Aorta (tissue), 5 donors: ENCODE data around the gene CMSS1. TPM values are rescaled to one million over a fixed set of nuclear protein-coding genes. Genes with fewer than 3 reads are reported as not detected.
A peak's percentile ranks its signal among the peaks of the same experiment; 100 is the strongest.

Experiments
- ATAC-seq: fragments of 200-7000 bp; cut with Tn5 transposase; one replicate; pipeline ENCODE4 v1.9.1; 2022; ENCODE audit warnings: moderate library complexity; ENCODE audit not compliant: low FRiP score
- DNase-seq, 2 donors: peaks; one replicate each; pipeline ENCODE4 v3.0.0-alpha.2; 2020
- H3K27ac ChIP-seq, 2 donors: one replicate each; pipeline ENCODE4 v1.5.1; 2013; ENCODE audit warnings: low read length in 2 of 2, mild to moderate bottlenecking in 2 of 2, moderate library complexity in 2 of 2, control low read depth in 1 of 2, inconsistent platforms in 1 of 2, low read depth in 1 of 2
- H3K27me3 ChIP-seq, 2 donors: one replicate each; pipeline ENCODE4 v1.6.1; 2013; ENCODE audit warnings: control low read depth in 1 of 2, low read length in 1 of 2, mild to moderate bottlenecking in 1 of 2, moderate library complexity in 1 of 2; ENCODE audit not compliant: insufficient read depth in 2 of 2, control insufficient read depth in 1 of 2
- H3K36me3 ChIP-seq, 2 donors: one replicate each; pipeline ENCODE4 v1.6.1; 2013; ENCODE audit warnings: control low read depth in 1 of 2, low read length in 1 of 2, mild to moderate bottlenecking in 1 of 2; ENCODE audit not compliant: insufficient read depth in 2 of 2, control insufficient read depth in 1 of 2
- H3K4me1 ChIP-seq, 2 donors: one replicate each; pipeline ENCODE4 v1.6.1; 2013; ENCODE audit warnings: low read length in 2 of 2, control low read depth in 1 of 2, mild to moderate bottlenecking in 1 of 2, moderate library complexity in 1 of 2; ENCODE audit not compliant: insufficient read depth in 2 of 2, control insufficient read depth in 1 of 2
- H3K4me3 ChIP-seq, 2 donors: one replicate each; pipeline ENCODE4 v1.5.1; 2013; ENCODE audit warnings: low read length in 2 of 2, control low read depth in 1 of 2, mild to moderate bottlenecking in 1 of 2
- H3K9me3 ChIP-seq: one replicate; pipeline ENCODE4 v1.6.1; 2013; ENCODE audit warnings: mild to moderate bottlenecking, low read length; ENCODE audit not compliant: control insufficient read depth
- WGBS, 2 donors: extraction: QIAGEN DNeasy Blood & Tissue Kit; methylation state at CpG; one replicate each; pipeline ENCODE4 v1.1.7; 2013; 5-methylcytosine and 5-hydroxymethylcytosine counted together
- intact Hi-C, 2 donors: fragments of 100-400 bp; cut with DNase I; formaldehyde crosslinking; loops; one replicate each; pipeline versions ENCODE4 v1.14.2 to v1.15.0; 2022
- polyA plus RNA-seq, 2 donors: library from polyadenylated mRNA; stranded (reverse); fragments of 200-250 nt; gene quantifications; one replicate each; pipeline ENCODE4 v1.2.3, GENCODE V29; 2013
- total RNA-seq, 2 donors: library from RNA; stranded (reverse); fragmentation: NEBNext Ultra II Directional; extraction: Animal tissue kit (Norgen Biotek cat#: 25700); gene quantifications; one replicate each; pipeline ENCODE4 v1.2.1, GENCODE V29; 2021
- donor health status: healthy with polysubstance abuse.
- donor health status: Bipolar disorder and iron deficiency.
- donor health status: DM: no; HTN: no; CAD: no.
- donor health status: DM: no; HTN: no; CAD: no.
- donor health status: DM: yes; HTN: yes; CAD: no.

The CMSS1 gene
- total and polyA plus RNA-seq, 4 donors = 21.3 to 36.3 (median 33.3) TPM

DNA sequence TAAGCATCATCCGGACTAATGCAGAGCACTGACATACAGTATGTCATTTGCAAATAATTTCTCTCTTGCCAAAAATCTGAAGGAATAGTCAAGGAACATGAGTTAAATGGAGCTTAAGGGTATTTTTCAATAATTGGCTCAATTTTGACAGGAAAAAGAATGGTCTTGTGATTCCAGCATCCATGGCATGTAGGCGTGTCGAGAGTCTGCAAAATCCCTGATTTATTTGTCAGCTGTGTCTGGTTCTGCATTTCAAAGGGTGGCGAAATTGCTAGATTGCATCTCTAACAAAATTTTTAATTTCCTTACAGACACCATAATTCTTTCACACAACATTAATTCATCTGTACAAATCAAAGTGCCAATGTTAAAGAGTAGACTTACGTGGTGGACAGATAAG lies 377.7 kb downstream of the CMSS1 start:
- Histone ChIP-seq H3K36me3 (no peaks in the 10 kb centered on the region), H3K4me1 (no peaks in the 10 kb centered on the region), H3K9me3 (no peaks in the 10 kb centered on the region), H3K27ac (no peak overlapping the region), H3K27me3 (no peaks in the 10 kb centered on the region), H3K4me3 (no peak overlapping the region)
- 96 to 97% methylated on average over 5 of the region's 5 CpGs for WGBS, 2 donors
- no peak for ATAC-seq
- DNase-seq = no peak
- intact Hi-C loops = no loop called here

DNA sequence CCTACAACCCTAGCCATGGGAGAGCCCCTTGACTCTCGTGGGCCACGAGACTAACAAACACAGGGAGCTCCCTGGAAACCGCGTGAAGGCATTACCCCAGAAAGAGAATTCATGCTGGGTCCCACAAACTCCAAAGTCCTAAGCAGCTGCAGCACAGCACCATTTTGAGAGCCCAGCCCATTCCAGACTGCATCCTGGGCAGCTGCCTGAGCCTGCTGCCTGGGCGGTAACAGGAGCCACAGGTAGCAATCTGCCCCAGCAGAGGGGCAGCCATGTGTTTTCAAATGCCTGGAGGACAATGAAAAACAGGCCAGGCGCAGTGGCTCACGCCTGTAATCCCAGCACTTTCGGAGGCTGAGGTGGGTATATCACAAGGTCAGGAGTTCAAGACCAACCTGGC lies 380.2 kb downstream of the CMSS1 start:
- DNase-seq = no peak
- WGBS, 2 donors = 92 to 93% methylated on average over 8 of the region's 8 CpGs
- Histone ChIP-seq H3K36me3 (no peaks in the 10 kb centered on the region), H3K4me1 (no peaks in the 10 kb centered on the region), H3K9me3 (no peaks in the 10 kb centered on the region), H3K27me3 (no peaks in the 10 kb centered on the region), H3K27ac (no peak overlapping the region), H3K4me3 (no peak overlapping the region)
- no peak for ATAC-seq
- intact Hi-C loops = no loop called here

DNA sequence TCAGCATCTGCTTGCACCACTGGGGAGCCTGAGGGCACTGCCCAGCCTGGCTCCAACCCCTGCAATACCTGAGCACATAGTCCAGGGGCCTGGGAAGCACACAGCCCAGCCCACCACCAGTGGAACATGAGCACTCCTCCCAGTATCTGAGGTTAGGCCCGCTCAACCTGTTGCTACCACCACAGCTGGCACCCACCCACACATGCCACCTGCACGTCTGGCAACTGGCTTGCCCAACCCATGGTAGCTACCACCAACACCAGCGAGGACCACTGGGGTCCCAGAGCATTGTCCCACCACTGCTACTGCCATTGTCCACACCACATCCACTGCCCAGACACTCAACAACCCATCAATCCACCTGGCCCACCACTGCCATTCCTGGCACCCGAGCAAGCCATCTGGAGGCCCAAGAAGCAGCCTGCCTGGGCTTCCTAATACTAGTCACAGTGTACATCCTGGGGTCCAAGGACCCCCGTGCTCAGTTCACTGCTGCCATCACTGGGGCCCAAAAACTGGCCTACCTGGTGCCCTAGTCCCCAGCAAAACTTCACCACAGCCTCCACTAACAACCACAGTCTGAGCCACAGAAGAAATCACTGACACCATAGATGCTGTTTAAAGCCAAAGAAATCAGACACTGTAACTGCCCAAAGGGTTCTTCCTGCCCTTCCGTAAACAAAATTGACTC lies 381.1 kb downstream of the CMSS1 start:
- Histone ChIP-seq H3K27me3 (no peaks in the 10 kb centered on the region), H3K4me3 (no peak overlapping the region), H3K4me1 (no peaks in the 10 kb centered on the region), H3K36me3 (no peaks in the 10 kb centered on the region), H3K27ac (no peak overlapping the region), H3K9me3 (no peaks in the 10 kb centered on the region)
- intact Hi-C loops = no loop called here
- WGBS, 2 donors = 94 to 96% methylated on average over 6 of the region's 6 CpGs
- ATAC-seq (no peak), DNase-seq (no peak)

DNA sequence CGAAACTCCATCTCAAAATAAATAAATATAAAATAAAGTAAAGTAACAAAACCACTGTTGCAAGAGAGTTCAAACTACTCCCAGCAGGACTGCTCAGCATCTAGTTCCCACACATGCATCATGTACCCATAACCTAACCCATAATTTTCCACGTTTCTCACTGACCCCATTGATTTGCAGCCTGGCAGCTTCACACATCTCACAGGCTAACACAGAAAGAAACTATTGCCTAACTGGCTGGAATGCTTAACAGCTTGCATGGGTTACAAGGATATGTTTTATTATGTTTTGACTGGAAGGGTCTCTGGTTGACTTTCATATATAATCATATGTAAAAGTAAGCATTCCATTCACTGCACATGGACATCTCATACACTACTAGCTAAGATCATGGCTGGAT lies 387.5 kb downstream of the CMSS1 start:
- Histone ChIP-seq H3K4me3 (no peak overlapping the region), H3K9me3 (no peaks in the 10 kb centered on the region), H3K27me3 (no peaks in the 10 kb centered on the region), H3K27ac (no peak overlapping the region), H3K4me1 (no peaks in the 10 kb centered on the region), H3K36me3 (no peaks in the 10 kb centered on the region)
- ATAC-seq (no peak), DNase-seq (no peak)
- WGBS, 2 donors = 68 to 70% methylated on average over 2 of the region's 2 CpGs
- intact Hi-C loops = no loop called here

DNA sequence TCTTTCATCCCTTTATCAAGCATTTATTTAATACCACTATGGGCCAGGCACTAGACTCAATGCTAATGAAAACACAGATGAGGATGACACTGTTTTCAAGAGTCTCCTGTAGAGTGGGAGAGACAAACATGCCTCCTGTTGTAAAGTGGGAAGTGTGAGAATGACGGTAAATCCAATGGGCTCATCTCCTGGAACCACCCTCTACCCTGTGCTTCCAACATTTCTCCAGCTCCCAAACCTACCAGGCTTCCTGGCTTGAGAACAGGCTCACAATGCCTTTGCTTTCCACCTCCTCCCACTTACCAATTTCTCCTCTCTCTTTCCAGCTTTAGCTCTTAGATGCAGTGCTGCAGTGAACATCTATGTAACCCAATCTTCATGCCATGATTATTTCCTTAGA lies 389.0 kb downstream of the CMSS1 start:
- no peaks in the 10 kb centered on the region for H3K9me3 ChIP-seq
- H3K4me3 ChIP-seq = no peak overlapping the region
- no peaks in the 10 kb centered on the region for H3K27me3 ChIP-seq
- no peaks in the 10 kb centered on the region for H3K36me3 ChIP-seq
- DNase-seq (no peak), ATAC-seq (no peak)
- peaks cover 0 to 2% of the 10 kb centered on the region in 2 donors for H3K4me1 ChIP-seq
- 95 to 96% methylated on average over 1 of the region's 1 CpG for WGBS, 2 donors
- intact Hi-C loops = no loop called here
- H3K27ac ChIP-seq = no peak overlapping the region

DNA sequence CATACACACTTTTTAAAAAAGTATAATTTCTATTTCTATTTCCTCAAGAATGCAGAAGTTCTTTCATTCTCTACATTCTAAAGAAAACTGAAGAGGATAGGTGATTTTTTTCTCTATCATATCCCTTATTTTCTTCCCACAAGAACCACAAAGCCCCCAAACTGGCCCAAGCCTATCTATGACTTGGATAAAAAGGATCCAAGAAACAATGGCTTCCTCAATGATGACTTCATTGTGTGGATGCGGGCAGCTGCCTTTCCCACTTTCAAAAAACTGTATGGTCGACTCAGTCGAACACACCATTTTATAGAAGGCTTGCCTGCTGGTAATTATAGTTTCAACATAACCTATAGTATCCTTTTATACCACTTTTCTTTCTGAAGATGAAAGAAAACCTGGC lies 390.2 kb downstream of the CMSS1 start:
- H3K27me3 ChIP-seq = no peaks in the 10 kb centered on the region
- intact Hi-C loops = no loop called here
- no peaks in the 10 kb centered on the region for H3K9me3 ChIP-seq
- H3K4me1 ChIP-seq = peaks cover 0 to 2% of the 10 kb centered on the region in 2 donors
- H3K27ac ChIP-seq = no peak overlapping the region
- H3K36me3 ChIP-seq = no peaks in the 10 kb centered on the region
- DNase-seq = no peak
- WGBS, 2 donors = 96 to 97% methylated on average over 3 of the region's 3 CpGs
- no peak overlapping the region for H3K4me3 ChIP-seq
- ATAC-seq = no peak

DNA sequence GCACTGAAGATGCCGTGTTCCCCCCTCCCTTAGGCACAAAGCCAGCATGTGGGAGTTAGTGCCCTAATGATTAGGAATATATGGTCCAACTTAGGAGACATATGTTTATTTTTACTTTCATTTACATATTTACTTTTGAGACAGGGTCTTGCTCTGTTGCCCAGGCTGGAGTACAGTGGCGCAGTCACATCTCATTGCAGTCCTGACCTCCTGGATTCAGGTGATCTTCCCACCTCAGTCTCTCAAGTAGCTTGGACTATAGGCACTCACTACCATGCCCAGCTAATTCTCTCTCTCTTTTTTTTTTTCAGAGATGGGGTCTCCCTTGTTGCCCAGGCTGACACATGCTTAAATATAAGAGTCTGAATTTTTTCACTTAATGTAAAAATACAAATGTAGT lies 391.5 kb downstream of the CMSS1 start:
- H3K9me3 ChIP-seq = no peaks in the 10 kb centered on the region
- H3K36me3 ChIP-seq = no peaks in the 10 kb centered on the region
- intact Hi-C loops = no loop called here
- no peaks in the 10 kb centered on the region for H3K27me3 ChIP-seq
- DNase-seq (no peak), ATAC-seq (no peak)
- peaks cover 0 to 2% of the 10 kb centered on the region in 2 donors for H3K4me1 ChIP-seq
- H3K27ac ChIP-seq = no peak overlapping the region
- no peak overlapping the region for H3K4me3 ChIP-seq
- WGBS, 2 donors = 97 to 98% methylated on average over 2 of the region's 2 CpGs

DNA sequence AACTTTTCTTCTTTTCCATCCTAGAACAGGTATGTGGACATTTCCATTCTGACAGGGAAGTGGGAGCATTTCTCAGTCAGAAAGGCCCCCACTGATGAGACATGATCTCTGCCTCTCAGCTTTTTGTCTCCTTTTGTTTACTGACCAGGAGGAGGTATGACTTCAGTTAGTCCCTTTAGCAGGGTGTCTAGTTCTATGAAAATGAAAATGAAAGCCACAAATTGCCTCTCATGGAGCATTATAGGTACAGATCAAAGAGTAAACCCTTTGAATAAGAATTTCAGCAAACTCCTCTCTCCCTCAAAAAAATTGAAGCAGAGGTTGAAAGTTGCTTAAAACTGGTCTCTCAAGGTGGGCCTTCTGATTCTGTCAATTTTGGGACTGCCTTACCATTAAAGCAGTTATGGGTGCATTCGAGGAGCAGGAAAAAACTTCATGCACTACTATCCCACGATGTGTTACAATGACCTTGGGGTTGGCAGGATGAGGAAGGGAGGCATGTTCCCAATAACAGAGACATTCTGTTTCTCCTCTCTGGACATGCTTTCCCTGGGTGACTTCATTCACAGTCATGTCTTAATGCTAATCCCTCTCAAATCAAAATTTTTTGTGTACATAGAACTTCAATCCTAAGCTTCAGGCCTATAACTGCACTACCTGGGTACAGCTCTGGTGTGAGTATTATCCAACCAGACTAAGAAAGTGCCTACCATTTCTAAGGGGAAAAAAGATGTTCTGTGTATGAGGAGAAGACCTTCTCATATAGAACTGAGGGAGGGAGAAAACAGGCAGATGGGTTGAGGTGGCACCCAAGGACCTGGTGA lies 392.5 kb downstream of the CMSS1 start:
- 50 to 53% methylated on average over 2 of the region's 2 CpGs for WGBS, 2 donors
- no peak overlapping the region for H3K4me3 ChIP-seq
- no peak for DNase-seq
- no peaks in the 10 kb centered on the region for H3K27me3 ChIP-seq
- peaks cover 0 to 2% of the 10 kb centered on the region in 2 donors for H3K4me1 ChIP-seq
- H3K36me3 ChIP-seq = no peaks in the 10 kb centered on the region
- intact Hi-C loops = loop anchor here in 1 of 2 donors (5.0 kb wide), 1 partner anchor 33 kb away; no protein-coding TSS in a partner anchor
- peak; percentile 5 for ATAC-seq
- peak overlapping the region in 1 of 2 donors; percentile 10 for H3K27ac ChIP-seq
- H3K9me3 ChIP-seq = no peaks in the 10 kb centered on the region

DNA sequence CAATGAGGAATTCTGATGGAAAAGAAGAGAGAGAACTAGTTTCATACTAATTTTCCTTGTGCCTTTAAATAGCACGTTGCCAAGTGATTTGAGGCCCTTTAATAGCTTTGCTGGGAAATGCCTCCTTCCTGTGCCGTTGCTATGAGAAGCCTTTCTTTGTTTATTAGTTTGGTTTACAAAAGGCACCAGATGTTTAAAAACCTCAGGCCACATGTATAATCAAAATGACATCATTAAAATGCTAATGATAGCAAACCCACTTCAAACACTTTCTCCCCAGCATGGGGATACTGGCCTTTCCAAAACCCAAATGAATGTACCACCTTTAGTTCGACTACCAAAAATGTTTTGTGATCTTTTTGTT lies 393.1 kb downstream of the CMSS1 start:
- intact Hi-C loops = loop anchor here in 1 of 2 donors (5.0 kb wide), 1 partner anchor 33 kb away; no protein-coding TSS in a partner anchor
- no peak overlapping the region for H3K4me3 ChIP-seq
- peak overlapping the region in 1 of 2 donors; percentile 10 for H3K27ac ChIP-seq

More for the DNA sequence above, 393.1 kb downstream of the CMSS1 start:
- DNase-seq = no peak
- Histone ChIP-seq H3K9me3 (no peaks in the 10 kb centered on the region), H3K4me1 (peaks cover 0 to 2% of the 10 kb centered on the region in 2 donors), H3K27me3 (no peaks in the 10 kb centered on the region), H3K36me3 (no peaks in the 10 kb centered on the region)
- peak; percentile 45 for ATAC-seq
- 10 to 11% methylated on average over 3 of the region's 3 CpGs for WGBS, 2 donors
